KMS-11 (cell line): ENCODE results near the gene PDHX.

Source experiments
- H2AFZ ChIP-seq: fragments of 200-600 bp; sonication (generic); 2 replicates; pipeline ENCODE4 v1.6.1; 2016; ENCODE audit warnings: antibody characterized with exemption, mixed run types, low read depth
- H3K27ac ChIP-seq: fragments of 200-600 bp; sonication (generic); 2 replicates; pipeline ENCODE4 v1.6.1; 2016; ENCODE audit warnings: mild to moderate bottlenecking, mixed run types
- H3K27me3 ChIP-seq: fragments of 200-600 bp; sonication (generic); 2 replicates; pipeline ENCODE4 v1.6.1; 2017; ENCODE audit warnings: mild to moderate bottlenecking, low read depth, mixed run types, moderate library complexity; ENCODE audit not compliant: insufficient read depth
- H3K36me3 ChIP-seq: fragments of 200-600 bp; sonication (generic); 2 replicates; pipeline ENCODE4 v1.6.1; 2017; ENCODE audit warnings: mild to moderate bottlenecking, mixed run types; ENCODE audit not compliant: insufficient read depth
- H3K4me1 ChIP-seq: fragments of 200-600 bp; sonication (generic); 2 replicates; pipeline ENCODE4 v1.6.1; 2016; ENCODE audit warnings: mild to moderate bottlenecking, low read depth, mixed run types; ENCODE audit not compliant: poor library complexity, severe bottlenecking
- H3K4me2 ChIP-seq: fragments of 200-600 bp; sonication (generic); 2 replicates; pipeline ENCODE4 v1.7.0; 2016; ENCODE audit warnings: mild to moderate bottlenecking, mixed run types
- H3K4me3 ChIP-seq: fragments of 200-600 bp; sonication (generic); IDR thresholded peaks from 2 replicates; pipeline ENCODE4 v1.6.1; 2017; ENCODE audit warnings: low read depth, low read length, mixed read lengths; ENCODE audit not compliant: insufficient read depth
- H3K79me2 ChIP-seq: fragments of 200-600 bp; sonication (generic); 2 replicates; pipeline ENCODE4 v1.6.1; 2016; ENCODE audit warnings: low read depth, mixed run types; ENCODE audit not compliant: insufficient read depth
- H3K9ac ChIP-seq: fragments of 200-600 bp; sonication (generic); 2 replicates; pipeline ENCODE4 v1.6.1; 2016; ENCODE audit warnings: mild to moderate bottlenecking, mixed run types
- H4K20me1 ChIP-seq: fragments of 200-600 bp; sonication (generic); 2 replicates; pipeline ENCODE4 v1.6.1; 2016; ENCODE audit warnings: mild to moderate bottlenecking, mixed run types; ENCODE audit not compliant: insufficient read depth
- CTCF ChIP-seq: fragments of 200-600 bp; sonication (generic); conservative IDR thresholded peaks from 2 replicates; pipeline ENCODE4 v1.6.1; 2017; ENCODE audit warnings: low read depth, mild to moderate bottlenecking, antibody characterized with exemption, low read length, moderate library complexity, mixed read lengths

The PDHX gene

DNA sequence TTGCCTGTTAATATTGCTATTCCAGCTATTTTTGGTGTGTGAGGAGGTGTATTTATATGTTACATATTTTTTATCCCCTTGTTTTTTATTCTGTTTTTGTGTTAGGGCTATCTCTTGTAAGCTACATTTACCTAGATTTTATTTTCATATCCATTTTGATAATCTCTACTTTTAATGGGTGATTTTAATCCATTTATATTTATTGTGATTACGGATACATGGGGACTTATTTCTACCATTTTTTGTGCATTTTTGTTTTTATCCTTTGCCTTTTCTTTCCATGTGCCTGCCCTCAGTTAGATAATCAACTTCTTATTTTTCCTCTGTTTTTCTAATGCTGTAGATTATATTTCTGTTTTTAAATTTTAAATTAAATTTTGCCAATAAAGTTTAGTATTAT, 28.3 kb downstream of the PDHX start:
- H3K36me3 ChIP-seq, result no peaks in the 10 kb centered on the region
- no peak overlapping the region for H3K4me3 ChIP-seq
- H3K79me2 ChIP-seq, result no peaks in the 10 kb centered on the region
- no peaks in the 10 kb centered on the region for H3K27me3 ChIP-seq
- H3K4me2 ChIP-seq, result no peak overlapping the region
- H3K27ac ChIP-seq, result no peak overlapping the region
- H2AFZ ChIP-seq, result no peak overlapping the region
- TF ChIP-seq CTCF, result no peak
- H4K20me1 ChIP-seq, result no peaks in the 10 kb centered on the region
- no peak overlapping the region for H3K9ac ChIP-seq
- no peaks in the 10 kb centered on the region for H3K4me1 ChIP-seq

- H3K27ac ChIP-seq, result no peak overlapping the region
- no peaks in the 10 kb centered on the region for H3K79me2 ChIP-seq
- H3K27me3 ChIP-seq, result no peaks in the 10 kb centered on the region
- no peak overlapping the region for H3K9ac ChIP-seq
- no peaks in the 10 kb centered on the region for H3K36me3 ChIP-seq
- no peaks in the 10 kb centered on the region for H4K20me1 ChIP-seq
- no peak for TF ChIP-seq CTCF
- H3K4me1 ChIP-seq, result no peaks in the 10 kb centered on the region
- no peak overlapping the region for H2AFZ ChIP-seq
- H3K4me3 ChIP-seq, result no peak overlapping the region
- H3K4me2 ChIP-seq, result no peak overlapping the region
These were observed 32.3 kb downstream of the PDHX start for GRCh38 chr11:34948696-34949095.

DNA sequence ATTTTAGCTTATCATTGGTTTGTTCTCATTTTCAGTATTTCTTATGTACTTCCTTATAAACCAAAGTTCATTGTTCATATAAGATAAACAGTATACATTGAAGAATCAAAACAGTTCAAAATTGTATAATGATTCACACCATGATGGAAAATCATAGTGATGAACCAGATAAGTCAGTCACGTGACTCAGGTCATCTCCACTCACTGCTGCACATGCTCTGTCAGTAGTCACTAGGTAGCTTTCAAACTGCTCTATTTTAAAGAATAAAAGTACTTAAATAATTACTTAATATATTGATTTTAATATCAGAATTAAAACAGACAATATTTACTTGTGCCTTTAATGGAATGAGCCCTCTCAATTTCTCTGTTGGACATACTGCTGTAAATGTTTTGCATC, 37.5 kb downstream of the PDHX start:
- no peaks in the 10 kb centered on the region for H3K79me2 ChIP-seq
- H3K36me3 ChIP-seq, result no peaks in the 10 kb centered on the region

DNA sequence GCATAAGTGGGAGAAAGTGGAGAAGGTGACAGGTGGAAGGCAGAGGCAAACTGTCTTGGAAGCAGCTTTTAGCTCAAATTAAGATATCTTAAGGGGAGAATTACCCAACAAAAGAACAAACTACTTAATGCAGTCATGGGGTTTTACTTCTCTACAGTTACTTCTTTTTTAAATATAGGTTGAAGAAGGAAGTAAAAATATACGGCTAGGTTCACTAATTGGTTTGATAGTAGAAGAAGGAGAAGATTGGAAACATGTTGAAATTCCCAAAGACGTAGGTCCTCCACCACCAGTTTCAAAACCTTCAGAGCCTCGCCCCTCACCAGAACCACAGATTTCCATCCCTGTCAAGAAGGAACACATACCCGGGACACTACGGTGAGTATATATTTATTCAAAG, 40.8 kb downstream of the PDHX start:
- Histone ChIP-seq H2AFZ (no peak overlapping the region), H3K9ac (no peak overlapping the region), H3K4me3 (no peak overlapping the region), H4K20me1 (no peaks in the 10 kb centered on the region), H3K4me2 (no peak overlapping the region), H3K79me2 (no peaks in the 10 kb centered on the region), H3K27me3 (no peaks in the 10 kb centered on the region), H3K27ac (no peak overlapping the region), H3K4me1 (no peaks in the 10 kb centered on the region), H3K36me3 (no peaks in the 10 kb centered on the region)
- TF ChIP-seq CTCF, result no peak

More for the DNA sequence above, 37.5 kb downstream of the PDHX start:
- Histone ChIP-seq H3K4me1 (no peaks in the 10 kb centered on the region), H4K20me1 (no peaks in the 10 kb centered on the region), H3K4me3 (no peak overlapping the region), H2AFZ (no peak overlapping the region), H3K4me2 (no peak overlapping the region), H3K27ac (no peak overlapping the region), H3K9ac (no peak overlapping the region), H3K27me3 (no peaks in the 10 kb centered on the region)
- no peak for TF ChIP-seq CTCF

DNA sequence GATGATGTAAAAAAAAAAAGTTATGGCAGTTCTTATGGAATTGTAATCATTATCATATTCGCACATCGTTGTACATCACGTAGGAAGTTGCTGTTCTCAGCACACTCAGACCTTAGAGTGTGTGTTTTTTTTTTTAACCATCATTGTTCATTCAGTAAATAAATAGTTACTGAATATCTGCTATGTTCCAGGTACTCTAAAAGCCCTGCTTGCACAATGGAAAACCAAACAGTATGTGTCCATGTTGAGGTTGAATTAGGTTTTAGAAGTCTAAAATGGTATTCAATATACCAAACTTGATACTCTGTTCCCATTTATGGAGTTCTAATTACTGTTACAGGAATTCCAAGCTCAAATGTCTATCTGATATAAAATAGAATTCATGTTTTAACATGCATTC, 41.2 kb downstream of the PDHX start:
- no peak overlapping the region for H3K4me3 ChIP-seq
- H4K20me1 ChIP-seq, result no peaks in the 10 kb centered on the region
- TF ChIP-seq CTCF, result no peak
- no peaks in the 10 kb centered on the region for H3K4me1 ChIP-seq
- no peak overlapping the region for H3K27ac ChIP-seq
- no peaks in the 10 kb centered on the region for H3K36me3 ChIP-seq
- H3K27me3 ChIP-seq, result no peaks in the 10 kb centered on the region
- H2AFZ ChIP-seq, result no peak overlapping the region
- no peaks in the 10 kb centered on the region for H3K79me2 ChIP-seq
- no peak overlapping the region for H3K4me2 ChIP-seq
- H3K9ac ChIP-seq, result no peak overlapping the region
